IPS-20b (cell line): ENCODE results near the gene SCARB1.

Experiments
- H3K27ac ChIP-seq: one replicate; pipeline ENCODE4 v1.5.1; 2013; ENCODE audit warnings: low read length
- H3K27me3 ChIP-seq: 2 replicates; pipeline ENCODE4 v1.6.1; 2013; ENCODE audit warnings: mild to moderate bottlenecking, low read length, inconsistent platforms; ENCODE audit not compliant: insufficient read depth
- H3K36me3 ChIP-seq: 2 replicates; pipeline ENCODE4 v1.6.1; 2013; ENCODE audit warnings: low read depth, mild to moderate bottlenecking, inconsistent platforms, low read length, moderate library complexity; ENCODE audit not compliant: insufficient read depth
- H3K4me1 ChIP-seq: 2 replicates; pipeline ENCODE4 v1.6.1; 2013; ENCODE audit warnings: mild to moderate bottlenecking, control low read depth, inconsistent platforms, low read length, moderate library complexity; ENCODE audit not compliant: insufficient read depth
- H3K4me3 ChIP-seq: 2 replicates; pipeline ENCODE4 v1.5.1; 2013; ENCODE audit warnings: mild to moderate bottlenecking, low read length, inconsistent platforms
- H3K9ac ChIP-seq: 2 replicates; pipeline ENCODE4 v1.6.1; 2013; ENCODE audit warnings: low read depth, mild to moderate bottlenecking, inconsistent platforms, low read length, moderate library complexity
- H3K9me3 ChIP-seq: 2 replicates; pipeline ENCODE4 v1.6.1; 2013; ENCODE audit warnings: mild to moderate bottlenecking, low read depth, low read length, inconsistent platforms; ENCODE audit not compliant: insufficient read depth

The SCARB1 gene

GRCh38 chr12:124738636-124739467 is 124.8 kb downstream of the SCARB1 start:
- Histone ChIP-seq H3K4me1 (no peaks in the 10 kb centered on the region), H3K27me3 (0 out of 2 replicates have a peak, but pooled peaks cover 4% of the 10 kb centered on the region), H3K36me3 (no peaks in the 10 kb centered on the region), H3K4me3 (no peak overlapping the region), H3K9ac (no peak overlapping the region), H3K27ac (no peak overlapping the region), H3K9me3 (no peaks in the 10 kb centered on the region)

- Histone ChIP-seq H3K36me3 (no peaks in the 10 kb centered on the region), H3K4me1 (no peaks in the 10 kb centered on the region), H3K4me3 (no peak overlapping the region), H3K27me3 (0 out of 2 replicates have a peak, but pooled peaks cover 4% of the 10 kb centered on the region), H3K9ac (no peak overlapping the region), H3K9me3 (no peaks in the 10 kb centered on the region), H3K27ac (no peak overlapping the region)
These were observed 125.7 kb downstream of the SCARB1 start for GRCh38 chr12:124737772-124738635.

GRCh38 chr12:124737040-124737419 is 126.6 kb downstream of the SCARB1 start:
- H3K4me3 ChIP-seq, result no peak overlapping the region
- H3K9ac ChIP-seq, result no peak overlapping the region
- H3K27me3 ChIP-seq, result 0 out of 2 replicates have a peak, but pooled peaks cover 4% of the 10 kb centered on the region
- no peak overlapping the region for H3K27ac ChIP-seq
- no peaks in the 10 kb centered on the region for H3K36me3 ChIP-seq
- no peaks in the 10 kb centered on the region for H3K9me3 ChIP-seq
- H3K4me1 ChIP-seq, result 0 out of 2 replicates have a peak, but pooled peaks cover 3% of the 10 kb centered on the region

GRCh38 chr12:124736115-124737039 is 127.3 kb downstream of the SCARB1 start:
- H3K4me3 ChIP-seq, result no peak overlapping the region
- H3K9me3 ChIP-seq, result no peaks in the 10 kb centered on the region
- no peaks in the 10 kb centered on the region for H3K36me3 ChIP-seq
- no peak overlapping the region for H3K9ac ChIP-seq
- 0 out of 2 replicates have a peak, but pooled peaks cover 3% of the 10 kb centered on the region for H3K4me1 ChIP-seq
- H3K27me3 ChIP-seq, result 0 out of 2 replicates have a peak, but pooled peaks cover 4% of the 10 kb centered on the region
- H3K27ac ChIP-seq, result no peak overlapping the region

GRCh38 chr12:124734224-124734788 is 129.4 kb downstream of the SCARB1 start:
- no peak overlapping the region for H3K27ac ChIP-seq
- H3K27me3 ChIP-seq, result no peaks in the 10 kb centered on the region
- H3K9ac ChIP-seq, result no peak overlapping the region
- H3K4me3 ChIP-seq, result no peak overlapping the region
- H3K4me1 ChIP-seq, result 0 out of 2 replicates have a peak, but pooled peaks cover 3% of the 10 kb centered on the region
- no peaks in the 10 kb centered on the region for H3K36me3 ChIP-seq
- no peaks in the 10 kb centered on the region for H3K9me3 ChIP-seq

GRCh38 chr12:124733086-124733485 is 130.6 kb downstream of the SCARB1 start:
- Histone ChIP-seq H3K4me1 (0 out of 2 replicates have a peak, but pooled peaks cover 3% of the 10 kb centered on the region), H3K9ac (no peak overlapping the region), H3K36me3 (no peaks in the 10 kb centered on the region), H3K27ac (no peak overlapping the region), H3K9me3 (no peaks in the 10 kb centered on the region), H3K4me3 (no peak overlapping the region), H3K27me3 (no peaks in the 10 kb centered on the region)

GRCh38 chr12:124732275-124733075 is 131.2 kb downstream of the SCARB1 start:
- H3K4me1 ChIP-seq, result 0 out of 2 replicates have a peak, but pooled peaks cover 3% of the 10 kb centered on the region

GRCh38 chr12:124731869-124732268 is 131.8 kb downstream of the SCARB1 start:
- Histone ChIP-seq H3K9ac (no peak overlapping the region), H3K4me1 (0 out of 2 replicates have a peak, but pooled peaks cover 3% of the 10 kb centered on the region), H3K4me3 (no peak overlapping the region), H3K36me3 (no peaks in the 10 kb centered on the region), H3K9me3 (no peaks in the 10 kb centered on the region), H3K27me3 (no peaks in the 10 kb centered on the region), H3K27ac (no peak overlapping the region)

More at GRCh38 chr12:124732275-124733075, 131.2 kb downstream of the SCARB1 start:
- Histone ChIP-seq H3K9me3 (no peaks in the 10 kb centered on the region), H3K4me3 (no peak overlapping the region), H3K36me3 (no peaks in the 10 kb centered on the region), H3K9ac (no peak overlapping the region), H3K27ac (no peak overlapping the region), H3K27me3 (no peaks in the 10 kb centered on the region)

- Histone ChIP-seq H3K4me1 (0 out of 2 replicates have a peak, but pooled peaks cover 3% of the 10 kb centered on the region), H3K36me3 (no peaks in the 10 kb centered on the region), H3K27me3 (no peaks in the 10 kb centered on the region), H3K4me3 (no peak overlapping the region), H3K27ac (no peak overlapping the region), H3K9me3 (no peaks in the 10 kb centered on the region), H3K9ac (no peak overlapping the region)
These were observed 133.2 kb downstream of the SCARB1 start for GRCh38 chr12:124730455-124730932.

GRCh38 chr12:124727922-124728321 is 135.7 kb downstream of the SCARB1 start:
- no peaks in the 10 kb centered on the region for H3K36me3 ChIP-seq
- H3K27ac ChIP-seq, result no peak overlapping the region
- 0 out of 2 replicates have a peak, but pooled peaks cover 3% of the 10 kb centered on the region for H3K4me1 ChIP-seq
- no peak overlapping the region for H3K9ac ChIP-seq
- no peaks in the 10 kb centered on the region for H3K27me3 ChIP-seq
- H3K4me3 ChIP-seq, result no peak overlapping the region
- no peaks in the 10 kb centered on the region for H3K9me3 ChIP-seq
